ENCODE measurements around the gene HHIPL1. TPM values are rescaled to one million over a fixed set of nuclear protein-coding genes. Genes with fewer than 3 reads are reported as not detected.

The HHIPL1 gene
- total RNA-seq, 1 donor from 2014 or later, result 0.86 TPM

DNA sequence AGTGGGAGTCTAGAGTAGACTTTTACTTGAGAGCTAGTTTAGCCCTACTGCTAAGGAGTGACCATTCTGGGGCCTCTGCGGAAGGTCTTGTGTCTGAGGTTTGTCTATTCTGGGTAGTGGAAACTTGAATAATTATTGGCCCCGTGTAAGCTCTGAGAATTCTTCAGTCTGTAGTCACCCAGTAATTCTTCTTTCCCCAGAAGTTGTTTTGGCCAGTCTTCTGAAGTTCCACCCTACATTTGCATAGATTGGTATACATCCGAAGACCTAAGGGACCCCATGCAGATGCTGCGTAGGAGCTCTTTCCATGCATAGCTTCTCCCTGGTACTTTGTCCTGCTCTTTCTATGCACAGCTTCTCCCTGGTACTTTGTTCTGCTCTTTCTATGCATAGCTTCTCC, 52.0 kb downstream of the HHIPL1 start:
- H3K36me3 Mint-ChIP-seq (ENCODE audit: low read depth, unreplicated experiment), result peaks cover 2% of the 10 kb centered on the region
- no peaks in the 10 kb centered on the region for H3K9me3 ChIP-seq (ENCODE audit: insufficient read depth, low read depth, low read length)
- no peaks in the 10 kb centered on the region for H4K20me1 ChIP-seq (ENCODE audit: insufficient read depth, low read length)
- TF ChIP-seq EZH2 (IDR thresholded peaks at IDR 0.05; ENCODE audit: insufficient read depth, low read length), result no peak
- TF ChIP-seq, protein P1, sequence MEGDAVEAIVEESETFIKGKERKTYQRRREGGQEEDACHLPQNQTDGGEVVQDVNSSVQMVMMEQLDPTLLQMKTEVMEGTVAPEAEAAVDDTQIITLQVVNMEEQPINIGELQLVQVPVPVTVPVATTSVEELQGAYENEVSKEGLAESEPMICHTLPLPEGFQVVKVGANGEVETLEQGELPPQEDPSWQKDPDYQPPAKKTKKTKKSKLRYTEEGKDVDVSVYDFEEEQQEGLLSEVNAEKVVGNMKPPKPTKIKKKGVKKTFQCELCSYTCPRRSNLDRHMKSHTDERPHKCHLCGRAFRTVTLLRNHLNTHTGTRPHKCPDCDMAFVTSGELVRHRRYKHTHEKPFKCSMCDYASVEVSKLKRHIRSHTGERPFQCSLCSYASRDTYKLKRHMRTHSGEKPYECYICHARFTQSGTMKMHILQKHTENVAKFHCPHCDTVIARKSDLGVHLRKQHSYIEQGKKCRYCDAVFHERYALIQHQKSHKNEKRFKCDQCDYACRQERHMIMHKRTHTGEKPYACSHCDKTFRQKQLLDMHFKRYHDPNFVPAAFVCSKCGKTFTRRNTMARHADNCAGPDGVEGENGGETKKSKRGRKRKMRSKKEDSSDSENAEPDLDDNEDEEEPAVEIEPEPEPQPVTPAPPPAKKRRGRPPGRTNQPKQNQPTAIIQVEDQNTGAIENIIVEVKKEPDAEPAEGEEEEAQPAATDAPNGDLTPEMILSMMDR (IDR thresholded peaks at IDR 0.05; ENCODE audit: insufficient read depth, low read depth, low read length), result no peak
- H3K9me3 Mint-ChIP-seq (ENCODE audit: unreplicated experiment), result no peaks in the 10 kb centered on the region
- no peak overlapping the region for H3K4me2 ChIP-seq (ENCODE audit: low read length)
- H3K4me1 ChIP-seq (ENCODE audit: insufficient read depth, low read length), result no peaks in the 10 kb centered on the region
- no peaks in the 10 kb centered on the region for H3K36me3 ChIP-seq (ENCODE audit: insufficient read depth, low read length)
- H3K27ac Mint-ChIP-seq (ENCODE audit: unreplicated experiment), result no peak overlapping the region
- H3K9ac ChIP-seq (ENCODE audit: low read length), result no peak overlapping the region
- no peak overlapping the region for H2AFZ ChIP-seq (ENCODE audit: low read depth, low read length)
- H3K27ac ChIP-seq (ENCODE audit: low read depth, low read length), result no peak overlapping the region
- H3K4me3 Mint-ChIP-seq (ENCODE audit: unreplicated experiment), result no peak overlapping the region
- no peak for DNase-seq (ENCODE audit: low read depth)
- no peak for FAIRE-seq
- H3K4me3 ChIP-seq (ENCODE audit: insufficient read depth, low read depth, low read length), result no peak overlapping the region
- H3K79me2 ChIP-seq (ENCODE audit: insufficient read depth, low read length), result no peaks in the 10 kb centered on the region
- no peaks in the 10 kb centered on the region for H3K4me1 Mint-ChIP-seq (ENCODE audit: low read depth, unreplicated experiment)
- H3K27me3 Mint-ChIP-seq (ENCODE audit: low read depth, unreplicated experiment), result peaks cover 10% of the 10 kb centered on the region
- no peaks in the 10 kb centered on the region for H3K27me3 ChIP-seq (ENCODE audit: insufficient read depth, low read length)

DNA sequence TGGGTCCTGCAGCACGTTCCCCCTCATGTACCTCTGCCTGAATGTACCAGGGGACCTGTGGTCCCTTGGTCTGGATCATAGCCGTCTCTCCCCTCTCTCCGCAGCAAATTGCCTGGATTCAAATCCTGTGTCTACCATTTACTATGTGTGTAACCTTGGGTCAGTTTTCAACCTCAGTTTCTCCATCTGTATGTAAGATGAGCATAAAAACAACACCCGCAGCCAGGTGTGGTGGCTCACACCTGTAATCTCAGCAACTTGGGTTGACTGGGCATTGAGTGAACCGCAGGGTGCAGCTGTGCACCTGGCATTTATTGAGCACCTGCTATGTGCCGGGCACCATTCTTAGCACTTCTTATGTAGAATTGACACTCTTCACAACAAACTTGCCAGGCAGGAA, 53.3 kb downstream of the HHIPL1 start:
- Histone ChIP-seq H3K4me1 (ENCODE audit: insufficient read depth, low read length) (no peaks in the 10 kb centered on the region), H3K27ac (ENCODE audit: low read depth, low read length) (no peak overlapping the region), H3K27me3 (ENCODE audit: insufficient read depth, low read length) (no peaks in the 10 kb centered on the region), H3K36me3 (ENCODE audit: insufficient read depth, low read length) (no peaks in the 10 kb centered on the region), H4K20me1 (ENCODE audit: insufficient read depth, low read length) (no peaks in the 10 kb centered on the region), H3K4me2 (ENCODE audit: low read length) (no peak overlapping the region), H3K9ac (ENCODE audit: low read length) (no peak overlapping the region), H2AFZ (ENCODE audit: low read depth, low read length) (no peak overlapping the region), H3K4me3 (ENCODE audit: insufficient read depth, low read depth, low read length) (no peak overlapping the region), H3K79me2 (ENCODE audit: insufficient read depth, low read length) (no peaks in the 10 kb centered on the region), H3K9me3 (ENCODE audit: insufficient read depth, low read depth, low read length) (peaks cover 5% of the 10 kb centered on the region)
- H3K4me3 Mint-ChIP-seq (ENCODE audit: unreplicated experiment), result no peak overlapping the region
- peaks cover 2% of the 10 kb centered on the region for H3K36me3 Mint-ChIP-seq (ENCODE audit: low read depth, unreplicated experiment)
- TF ChIP-seq, protein P1 (IDR thresholded peaks at IDR 0.05; ENCODE audit: insufficient read depth, low read depth, low read length), result no peak
- TF ChIP-seq EZH2 (IDR thresholded peaks at IDR 0.05; ENCODE audit: insufficient read depth, low read length), result no peak
- FAIRE-seq (no peak), DNase-seq (ENCODE audit: low read depth) (no peak)
- H3K27me3 Mint-ChIP-seq (ENCODE audit: low read depth, unreplicated experiment), result peaks cover 8% of the 10 kb centered on the region
- no peak overlapping the region for H3K27ac Mint-ChIP-seq (ENCODE audit: unreplicated experiment)
- no peaks in the 10 kb centered on the region for H3K4me1 Mint-ChIP-seq (ENCODE audit: low read depth, unreplicated experiment)
- H3K9me3 Mint-ChIP-seq (ENCODE audit: unreplicated experiment), result peaks cover 5% of the 10 kb centered on the region

DNA sequence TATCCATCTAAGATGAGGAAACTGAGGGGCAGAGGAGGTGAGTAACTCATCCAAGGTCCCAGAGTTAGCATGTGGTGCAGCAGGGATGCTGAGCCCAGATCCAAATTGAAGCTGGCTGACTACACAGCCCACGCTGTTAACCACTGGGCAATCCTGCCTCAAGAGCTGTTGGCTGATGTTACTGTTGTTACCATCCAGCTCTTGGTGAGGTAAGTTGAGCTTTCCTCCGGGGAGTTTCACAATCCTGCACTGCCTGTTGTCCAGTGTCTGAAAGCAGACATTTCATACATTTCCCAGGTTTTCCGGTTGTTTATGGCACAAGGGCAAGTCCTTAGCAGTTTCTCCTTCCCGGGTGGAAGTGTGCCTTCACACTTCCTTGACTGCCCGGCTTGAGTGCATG, 53.7 kb downstream of the HHIPL1 start:
- Histone ChIP-seq H3K27me3 (ENCODE audit: insufficient read depth, low read length) (no peaks in the 10 kb centered on the region), H3K4me3 (ENCODE audit: insufficient read depth, low read depth, low read length) (no peak overlapping the region), H2AFZ (ENCODE audit: low read depth, low read length) (no peak overlapping the region), H3K4me1 (ENCODE audit: insufficient read depth, low read length) (no peaks in the 10 kb centered on the region), H3K27ac (ENCODE audit: low read depth, low read length) (no peak overlapping the region), H3K36me3 (ENCODE audit: insufficient read depth, low read length) (no peaks in the 10 kb centered on the region), H3K4me2 (ENCODE audit: low read length) (no peak overlapping the region), H3K79me2 (ENCODE audit: insufficient read depth, low read length) (no peaks in the 10 kb centered on the region), H3K9me3 (ENCODE audit: insufficient read depth, low read depth, low read length) (peaks cover 9% of the 10 kb centered on the region), H4K20me1 (ENCODE audit: insufficient read depth, low read length) (no peaks in the 10 kb centered on the region), H3K9ac (ENCODE audit: low read length) (no peak overlapping the region)
- Mint-ChIP-seq H3K27me3 (ENCODE audit: low read depth, unreplicated experiment) (peaks cover 8% of the 10 kb centered on the region), H3K4me1 (ENCODE audit: low read depth, unreplicated experiment) (no peaks in the 10 kb centered on the region), H3K36me3 (ENCODE audit: low read depth, unreplicated experiment) (peaks cover 4% of the 10 kb centered on the region), H3K4me3 (ENCODE audit: unreplicated experiment) (no peak overlapping the region), H3K9me3 (ENCODE audit: unreplicated experiment) (peaks cover 8% of the 10 kb centered on the region), H3K27ac (ENCODE audit: unreplicated experiment) (no peak overlapping the region)
- FAIRE-seq (no peak), DNase-seq (ENCODE audit: low read depth) (no peak)
- TF ChIP-seq EZH2 (IDR thresholded peaks at IDR 0.05; ENCODE audit: insufficient read depth, low read length), result no peak
- TF ChIP-seq, protein P1 (IDR thresholded peaks at IDR 0.05; ENCODE audit: insufficient read depth, low read depth, low read length), result no peak
